Keratinocyte (primary cell): ENCODE data around the gene LIMS4. TPM values are rescaled to one million over a fixed set of nuclear protein-coding genes. Genes with fewer than 3 reads are reported as not detected.
"Not testable (repeated sequence)": the region's sequence is repeated elsewhere in the genome, so short reads cannot be mapped to it uniquely, and the experiment has no call there.

ENCODE experiments used
- DNase-seq: peaks from one replicate; pipeline ENCODE4 v3.0.0-alpha.2; 2011; ENCODE audit warnings: low read depth, missing footprints, low spot score
- FAIRE-seq: peaks from 2 replicates; lab custom pipeline; 2011; peaks lifted over from hg19 to GRCh38; lab: Jason Lieb, UNC
- H2AFZ ChIP-seq: 2 replicates; pipeline ENCODE4 v1.6.0; 2012; ENCODE audit warnings: low read length, control low read depth, inconsistent platforms; ENCODE audit not compliant: control insufficient read depth
- H3K27ac ChIP-seq: 2 replicates; pipeline ENCODE4 v1.5.1; 2011; ENCODE audit warnings: low read length; ENCODE audit not compliant: control insufficient read depth, insufficient read depth
- H3K27me3 ChIP-seq: 3 replicates; pipeline ENCODE4 v1.6.0; 2011; ENCODE audit warnings: low read length; ENCODE audit not compliant: control insufficient read depth, insufficient read depth; ENCODE audit errors: extremely low read depth
- H3K36me3 ChIP-seq, 2 experiments: 2 replicates in 1 of 2; 3 replicates in 1 of 2; pipeline ENCODE4 v1.5.1; 2011; ENCODE audit warnings: low read length in 2 of 2, mild to moderate bottlenecking in 1 of 2; ENCODE audit not compliant: control insufficient read depth in 2 of 2, insufficient read depth in 2 of 2; ENCODE audit errors: extremely low read depth in 1 of 2
- H3K4me1 ChIP-seq: 3 replicates; pipeline ENCODE4 v1.5.1; 2011; ENCODE audit warnings: low read length; ENCODE audit not compliant: control insufficient read depth, insufficient read depth; ENCODE audit errors: extremely low read depth
- H3K4me2 ChIP-seq: 3 replicates; pipeline ENCODE4 v1.6.0; 2011; ENCODE audit warnings: low read depth, low read length; ENCODE audit not compliant: control insufficient read depth, insufficient read depth; ENCODE audit errors: extremely low read depth
- H3K4me3 ChIP-seq, 3 experiments: fragments of 200-600 bp in 1 of 3; sonication (generic) in 1 of 3; 2 replicates in 2 of 3; 3 replicates in 1 of 3; pipeline ENCODE4 v1.5.1; 2011 to 2016; ENCODE audit warnings: low read length in 3 of 3, mild to moderate bottlenecking in 3 of 3, control low read depth in 2 of 3, inconsistent platforms in 1 of 3, low read depth in 1 of 3, mixed read lengths in 1 of 3, mixed run types in 1 of 3, moderate library complexity in 1 of 3; ENCODE audit not compliant: control insufficient read depth in 2 of 3, insufficient read depth in 2 of 3; ENCODE audit errors: extremely low read depth in 1 of 3
- H3K79me2 ChIP-seq: 2 replicates; pipeline ENCODE4 v1.6.0; 2012; ENCODE audit warnings: low read length; ENCODE audit not compliant: control insufficient read depth, insufficient read depth
- H3K9ac ChIP-seq: 3 replicates; pipeline ENCODE4 v1.6.0; 2011; ENCODE audit warnings: low read length; ENCODE audit not compliant: control insufficient read depth, insufficient read depth; ENCODE audit errors: extremely low read depth
- H3K9me1 ChIP-seq: 3 replicates; pipeline ENCODE4 v1.6.0; 2011; ENCODE audit warnings: low read length; ENCODE audit not compliant: control insufficient read depth, insufficient read depth; ENCODE audit errors: extremely low read depth
- H3K9me3 ChIP-seq: 2 replicates; pipeline ENCODE4 v1.5.1; 2012; ENCODE audit warnings: low read depth, low read length; ENCODE audit not compliant: control insufficient read depth
- H4K20me1 ChIP-seq: 3 replicates; pipeline ENCODE4 v1.6.0; 2011; ENCODE audit warnings: low read length; ENCODE audit not compliant: control insufficient read depth, insufficient read depth; ENCODE audit errors: extremely low read depth
- dilution Hi-C: fragments of 300-500 bp; cut with MboI; formaldehyde crosslinking; loops from one replicate; pipeline ENCODE4 v1.7.0; 2020; ENCODE audit warnings: low sequenced_read_pairs; ENCODE audit not compliant: extremely low pct_ligation_motif_present
- polyA plus RNA-seq, 5 experiments: library from polyadenylated mRNA; depleted of rRNA in 3 of 5; stranded (reverse) in 3 of 5; stranded (forward) in 1 of 5; unstranded in 1 of 5; fragments of >200 nt; gene quantifications; 1 replicate in 1 of 5; 2 replicates in 3 of 5; 3 replicates in 1 of 5; pipeline versions ENCODE4 v1.2.1 to v1.2.3, GENCODE V29; 2011 to 2012; ENCODE audit warnings: missing spikeins in 2 of 5, low read depth in 1 of 5, low replicate concordance in 1 of 5

Gene LIMS4
- polyA plus RNA-seq, 1 donor (not counting 4 experiments of a cell fraction or from before 2014, with no cell fraction given) = 0.58 TPM

DNA sequence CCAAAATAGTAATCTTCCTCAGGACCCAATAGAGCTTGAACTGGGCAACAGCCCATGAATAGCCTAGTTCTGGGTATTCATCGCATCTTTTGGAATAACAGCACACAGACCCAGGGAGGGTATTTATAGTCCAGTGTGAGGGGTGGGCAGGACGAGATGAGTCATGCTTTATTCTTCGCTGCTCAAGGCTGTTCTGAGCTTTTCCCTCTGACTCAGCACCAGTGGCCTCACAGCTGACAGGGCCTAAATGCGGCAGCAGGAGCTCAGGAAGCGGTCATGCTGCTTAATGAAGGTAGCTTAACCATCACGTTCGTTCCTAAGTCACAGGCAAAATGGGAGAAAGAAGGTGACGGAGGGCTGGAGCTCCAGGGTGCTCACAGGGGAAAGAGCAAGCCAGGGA, 7.3 kb downstream of the LIMS4 start:
- FAIRE-seq, DNase-seq, dilution Hi-C loops: not testable (repeated sequence)

DNA sequence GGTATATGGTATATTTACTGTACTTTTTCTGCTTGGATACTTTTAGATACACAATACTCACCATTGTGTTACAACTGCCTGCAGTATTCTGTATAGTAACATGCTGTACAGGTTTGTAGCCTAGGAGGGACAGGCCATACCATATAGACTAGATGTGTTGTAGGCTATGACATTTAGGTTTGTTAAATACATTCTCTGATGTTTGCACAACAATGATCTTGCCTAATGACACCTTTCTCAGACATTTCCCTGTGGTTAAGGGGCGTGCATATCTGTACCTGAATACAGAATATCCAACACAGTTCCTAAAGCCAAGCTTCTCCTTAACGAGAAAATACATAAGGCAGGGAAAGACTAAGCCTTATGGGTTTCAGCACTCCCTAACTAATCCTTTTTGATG, 10.2 kb downstream of the LIMS4 start:
- not testable (repeated sequence) for H2AFZ ChIP-seq

More for the DNA sequence above, 7.3 kb downstream of the LIMS4 start:
- not testable (repeated sequence) for H3K9me1 ChIP-seq, H3K36me3 ChIP-seq, H3K79me2 ChIP-seq, H4K20me1 ChIP-seq, H3K4me2 ChIP-seq, H3K9ac ChIP-seq, H3K27ac ChIP-seq, H2AFZ ChIP-seq, H3K4me3 ChIP-seq, H3K9me3 ChIP-seq, H3K4me1 ChIP-seq, H3K27me3 ChIP-seq

DNA sequence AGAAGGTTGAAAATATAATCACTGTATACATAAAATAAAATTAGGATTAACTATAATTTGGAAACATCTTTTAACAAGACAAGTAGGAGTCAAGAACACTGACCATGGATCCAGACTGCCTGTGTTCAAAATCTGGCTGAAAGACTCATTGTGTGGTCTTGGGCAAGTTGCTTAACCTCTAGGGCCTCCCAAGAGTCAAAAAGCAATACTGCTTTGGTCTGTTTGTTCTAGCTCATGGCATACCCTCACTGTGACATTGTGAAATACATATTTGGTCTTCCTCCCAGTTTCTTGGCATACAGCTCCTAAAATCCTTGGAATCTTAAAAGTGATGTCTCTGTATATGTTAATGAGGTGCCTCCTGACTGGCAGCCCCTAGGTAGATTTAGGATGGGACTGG, 12.3 kb downstream of the LIMS4 start:
- H3K36me3 ChIP-seq, H3K9me3 ChIP-seq, H3K4me2 ChIP-seq, H2AFZ ChIP-seq, H3K27ac ChIP-seq, H3K9me1 ChIP-seq, H3K9ac ChIP-seq, H3K4me1 ChIP-seq, dilution Hi-C loops, H3K4me3 ChIP-seq, H3K79me2 ChIP-seq, H3K27me3 ChIP-seq, FAIRE-seq, DNase-seq, H4K20me1 ChIP-seq: not testable (repeated sequence)

More for the DNA sequence above, 10.2 kb downstream of the LIMS4 start:
- H4K20me1 ChIP-seq, H3K9me3 ChIP-seq, H3K36me3 ChIP-seq, H3K4me2 ChIP-seq, H3K4me3 ChIP-seq, H3K9ac ChIP-seq, DNase-seq, FAIRE-seq, H3K79me2 ChIP-seq, H3K9me1 ChIP-seq, dilution Hi-C loops, H3K27ac ChIP-seq, H3K4me1 ChIP-seq, H3K27me3 ChIP-seq: not testable (repeated sequence)

DNA sequence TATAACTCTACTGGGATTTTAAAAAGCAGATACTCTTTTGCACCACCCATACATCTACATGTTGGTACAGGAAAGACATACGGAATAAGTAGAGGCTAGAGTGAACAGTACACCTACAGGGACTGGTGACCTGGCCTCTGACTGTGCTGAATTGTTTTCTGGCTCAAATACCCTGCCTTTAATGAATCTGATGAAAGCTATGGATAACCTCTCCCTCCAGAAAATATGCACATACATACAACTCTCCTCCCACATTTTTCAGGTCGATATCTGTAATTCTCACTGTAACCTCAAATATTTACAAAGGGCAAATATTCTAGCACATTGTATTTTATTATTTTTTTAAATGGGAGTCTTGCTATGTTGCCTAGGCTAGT, 15.4 kb downstream of the LIMS4 start:
- H2AFZ ChIP-seq, H3K9ac ChIP-seq, DNase-seq, H3K4me3 ChIP-seq, H3K9me1 ChIP-seq, H3K27me3 ChIP-seq, H3K9me3 ChIP-seq, H3K4me2 ChIP-seq, H3K36me3 ChIP-seq, H4K20me1 ChIP-seq, H3K27ac ChIP-seq, H3K4me1 ChIP-seq, FAIRE-seq, H3K79me2 ChIP-seq, dilution Hi-C loops: not testable (repeated sequence)

DNA sequence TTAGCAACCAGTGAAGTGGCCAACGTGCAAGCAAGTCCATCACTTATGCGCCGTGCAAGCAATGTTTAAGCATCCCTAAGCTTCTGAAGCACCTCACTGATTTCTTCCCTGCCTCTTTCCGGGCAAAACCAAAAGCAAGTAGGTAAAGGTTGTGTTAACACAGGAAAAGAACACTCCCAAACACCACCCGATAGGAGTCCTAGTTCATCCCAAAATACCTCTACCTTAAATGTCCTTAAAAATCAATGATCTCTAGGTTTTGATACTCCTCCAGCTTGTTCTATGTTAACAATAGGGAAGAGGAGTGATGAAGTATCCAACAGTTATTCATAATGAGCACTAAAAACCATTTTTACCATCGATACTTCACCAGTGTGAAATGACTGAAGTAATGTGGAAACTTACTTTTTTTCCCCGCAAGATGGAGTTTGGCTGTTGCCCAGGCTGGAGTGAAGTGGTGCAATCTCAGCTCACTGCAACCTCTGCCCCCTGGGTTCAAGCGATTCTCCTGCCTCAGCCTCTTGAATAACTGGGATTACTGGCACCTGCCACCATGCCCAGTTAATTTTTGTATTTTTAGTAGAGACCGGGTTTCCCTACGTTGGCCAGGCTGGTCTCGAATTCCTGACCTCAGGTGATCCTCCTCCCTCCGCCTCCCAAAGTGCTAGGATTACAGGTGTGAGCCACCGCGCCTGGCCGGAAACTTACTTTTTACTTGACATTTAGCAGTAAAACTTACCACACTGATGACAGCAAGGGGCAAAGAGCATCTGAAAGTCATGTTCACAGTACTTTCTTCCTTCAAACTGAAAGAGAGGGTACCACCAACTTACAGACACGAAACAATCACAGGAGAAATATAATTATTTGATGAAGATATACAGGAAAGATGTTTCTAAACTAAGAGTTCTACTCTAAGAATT, 16.1 kb downstream of the LIMS4 start:
- H3K27me3 ChIP-seq, H3K36me3 ChIP-seq, H3K4me1 ChIP-seq, H3K9ac ChIP-seq, H3K79me2 ChIP-seq, H3K4me2 ChIP-seq, DNase-seq, FAIRE-seq, H3K4me3 ChIP-seq, H3K9me1 ChIP-seq, H3K9me3 ChIP-seq, H4K20me1 ChIP-seq, H2AFZ ChIP-seq, dilution Hi-C loops, H3K27ac ChIP-seq: not testable (repeated sequence)
